Activated CD8-positive, alpha-beta T cell treated with anti-CD3 and anti-CD28 coated beads, Interleukin-2, amount 10 ng/mL, durations not matched to agents 7 days and 5 days (primary cell): ENCODE measurements around the gene PATJ. TPM values are rescaled to one million over a fixed set of nuclear protein-coding genes. Genes with fewer than 3 reads are reported as not detected.

ENCODE experiments used
- ATAC-seq: fragments of 150-1000 bp; cut with Tn5 transposase; one replicate; pipeline ENCODE4 v1.10.0; 2021; ENCODE audit warnings: moderate library complexity
- CTCF ChIA-PET: fragments of 350-600 bp; sonication (Branson Sonifier 250); formaldehyde crosslinking; loops from one replicate; lab custom pipeline; 2021; ENCODE audit warnings: antibody characterized with exemption; lab: Charles Lee
- POLR2A ChIA-PET: fragments of 350-600 bp; sonication (Branson Sonifier 250); formaldehyde crosslinking; loops from one replicate; lab custom pipeline; 2021; ENCODE audit warnings: antibody characterized with exemption; lab: Charles Lee
- DNase-seq: peaks from one replicate; pipeline ENCODE4 v3.0.0-alpha.2; 2020
- H3K27ac Mint-ChIP-seq: one replicate; pipeline ENCODE4 v1.8.0; 2021; ENCODE audit warnings: mild to moderate bottlenecking, mixed read lengths
- H3K27me3 Mint-ChIP-seq: one replicate; pipeline ENCODE4 v1.8.0; 2021; ENCODE audit warnings: low read depth, mixed read lengths
- H3K36me3 Mint-ChIP-seq: one replicate; pipeline ENCODE4 v1.8.0; 2021; ENCODE audit warnings: low read depth, mixed read lengths
- H3K4me1 Mint-ChIP-seq: one replicate; pipeline ENCODE4 v1.8.0; 2021; ENCODE audit warnings: low read depth, mixed read lengths
- H3K4me3 Mint-ChIP-seq: one replicate; pipeline ENCODE4 v1.8.0; 2021; ENCODE audit warnings: mild to moderate bottlenecking, mixed read lengths
- H3K9me3 Mint-ChIP-seq: one replicate; pipeline ENCODE4 v1.8.0; 2022; ENCODE audit warnings: mixed read lengths; ENCODE audit not compliant: insufficient read depth
- total RNA-seq, 2 experiments: library from RNA; stranded (reverse); gene quantifications; one replicate each; pipeline ENCODE4 v1.2.3, GENCODE V29; 2021

The PATJ gene
- total RNA-seq, 2 experiments from 2014 or later = 8.8 to 10.9 TPM

- POLR2A ChIA-PET = no interaction called here
- Mint-ChIP-seq H3K27me3 (no peaks in the 10 kb centered on the region), H3K27ac (no peak overlapping the region), H3K4me1 (no peaks in the 10 kb centered on the region), H3K9me3 (no peaks in the 10 kb centered on the region), H3K36me3 (no peaks in the 10 kb centered on the region), H3K4me3 (no peak overlapping the region)
- CTCF ChIA-PET = no interaction called here
- ATAC-seq (no peak), DNase-seq (no peak)
Observed at GRCh38 chr1:62188111-62188510, 445.8 kb downstream of the PATJ start.

- POLR2A ChIA-PET = no interaction called here
- Mint-ChIP-seq H3K27me3 (peaks cover 19% of the 10 kb centered on the region), H3K4me3 (no peak within 1 kb of the TSS), H3K27ac (no peak within 1 kb of the TSS), H3K9me3 (no peaks in the 10 kb centered on the region), H3K36me3 (no peaks in the 10 kb centered on the region), H3K4me1 (no peaks in the 10 kb centered on the region)
- DNase-seq = no peak
- ATAC-seq = no peak
- CTCF ChIA-PET = no interaction called here
Observed at GRCh38 chr1:62194651-62195544, 452.6 kb downstream of the PATJ start, which contains the start of gene L1TD1. Gene L1TD1 (plus strand): TSS chr1:62194849. CDS start chr1:62206629, 11,780 bp downstream.

- H3K9me3 Mint-ChIP-seq = no peaks in the 10 kb centered on the region
- no peaks in the 10 kb centered on the region for H3K36me3 Mint-ChIP-seq
- DNase-seq = no peak
- H3K4me3 Mint-ChIP-seq = no peak overlapping the region
- CTCF ChIA-PET = no interaction called here
- no peak for ATAC-seq
- H3K27ac Mint-ChIP-seq = no peak overlapping the region
- no peaks in the 10 kb centered on the region for H3K4me1 Mint-ChIP-seq
- POLR2A ChIA-PET = no interaction called here
- peaks cover 19% of the 10 kb centered on the region for H3K27me3 Mint-ChIP-seq
Observed at GRCh38 chr1:62196086-62196690, 453.9 kb downstream of the PATJ start.

GRCh38 chr1:62198069-62198780, 455.9 kb downstream of the PATJ start:
- POLR2A ChIA-PET = interaction anchor here (0.6 kb wide), 1 partner anchor 1707 kb away, joined by 4 read pairs; no protein-coding TSS in a partner anchor
- ATAC-seq (no peak), DNase-seq (no peak)
- H3K4me1 Mint-ChIP-seq = no peaks in the 10 kb centered on the region
- CTCF ChIA-PET = no interaction called here
- H3K9me3 Mint-ChIP-seq = no peaks in the 10 kb centered on the region
- peaks cover 19% of the 10 kb centered on the region for H3K27me3 Mint-ChIP-seq
- no peaks in the 10 kb centered on the region for H3K36me3 Mint-ChIP-seq
- H3K4me3 Mint-ChIP-seq = no peak overlapping the region
- H3K27ac Mint-ChIP-seq = no peak overlapping the region

GRCh38 chr1:62198781-62199125, 456.5 kb downstream of the PATJ start:
- peaks cover 16% of the 10 kb centered on the region for H3K27me3 Mint-ChIP-seq
- ChIA-PET POLR2A (interaction anchor here (0.6 kb wide), 1 partner anchor 1707 kb away, joined by 4 read pairs; no protein-coding TSS in a partner anchor), CTCF (no interaction called here)
- H3K4me1 Mint-ChIP-seq = no peaks in the 10 kb centered on the region
- ATAC-seq (no peak), DNase-seq (no peak)
- H3K9me3 Mint-ChIP-seq = no peaks in the 10 kb centered on the region
- no peak overlapping the region for H3K27ac Mint-ChIP-seq
- H3K4me3 Mint-ChIP-seq = no peak overlapping the region
- H3K36me3 Mint-ChIP-seq = no peaks in the 10 kb centered on the region

- DNase-seq = no peak
- Mint-ChIP-seq H3K36me3 (no peaks in the 10 kb centered on the region), H3K27ac (no peak overlapping the region), H3K4me1 (peaks cover 5% of the 10 kb centered on the region), H3K4me3 (no peak overlapping the region), H3K27me3 (no peaks in the 10 kb centered on the region), H3K9me3 (no peaks in the 10 kb centered on the region)
- no peak for ATAC-seq
- ChIA-PET CTCF (no interaction called here), POLR2A (no interaction called here)
Observed at GRCh38 chr1:62207187-62207586, 464.9 kb downstream of the PATJ start.

GRCh38 chr1:62208087-62208486, 465.8 kb downstream of the PATJ start:
- Mint-ChIP-seq H3K9me3 (no peaks in the 10 kb centered on the region), H3K36me3 (no peaks in the 10 kb centered on the region), H3K4me3 (no peak overlapping the region), H3K27ac (no peak overlapping the region), H3K27me3 (no peaks in the 10 kb centered on the region), H3K4me1 (peaks cover 5% of the 10 kb centered on the region)
- DNase-seq (no peak), ATAC-seq (no peak)
- ChIA-PET CTCF (no interaction called here), POLR2A (no interaction called here)

- ATAC-seq (no peak), DNase-seq (no peak)
- Mint-ChIP-seq H3K9me3 (no peaks in the 10 kb centered on the region), H3K4me1 (peaks cover 5% of the 10 kb centered on the region), H3K27ac (no peak overlapping the region), H3K36me3 (no peaks in the 10 kb centered on the region), H3K4me3 (no peak overlapping the region), H3K27me3 (no peaks in the 10 kb centered on the region)
- POLR2A ChIA-PET = no interaction called here
- CTCF ChIA-PET = no interaction called here
Observed at GRCh38 chr1:62208970-62209369, 466.7 kb downstream of the PATJ start.

GRCh38 chr1:62209931-62210595, 467.8 kb downstream of the PATJ start:
- DNase-seq (no peak), ATAC-seq (no peak)
- no peaks in the 10 kb centered on the region for H3K9me3 Mint-ChIP-seq
- CTCF ChIA-PET = no interaction called here
- H3K4me1 Mint-ChIP-seq = peaks cover 5% of the 10 kb centered on the region
- POLR2A ChIA-PET = no interaction called here
- no peaks in the 10 kb centered on the region for H3K36me3 Mint-ChIP-seq
- no peak overlapping the region for H3K27ac Mint-ChIP-seq
- H3K4me3 Mint-ChIP-seq = no peak overlapping the region
- no peaks in the 10 kb centered on the region for H3K27me3 Mint-ChIP-seq

GRCh38 chr1:62210960-62211359, 468.7 kb downstream of the PATJ start:
- CTCF ChIA-PET = no interaction called here
- POLR2A ChIA-PET = no interaction called here
- Mint-ChIP-seq H3K27ac (no peak overlapping the region), H3K27me3 (no peaks in the 10 kb centered on the region), H3K4me3 (no peak overlapping the region), H3K36me3 (no peaks in the 10 kb centered on the region), H3K9me3 (no peaks in the 10 kb centered on the region), H3K4me1 (peaks cover 5% of the 10 kb centered on the region)
- DNase-seq (no peak), ATAC-seq (no peak)

GRCh38 chr1:62212411-62212810, 470.1 kb downstream of the PATJ start:
- DNase-seq = no peak
- H3K27ac Mint-ChIP-seq = no peak overlapping the region
- no peak for ATAC-seq
- H3K36me3 Mint-ChIP-seq = no peaks in the 10 kb centered on the region
- H3K9me3 Mint-ChIP-seq = no peaks in the 10 kb centered on the region
- no peaks in the 10 kb centered on the region for H3K27me3 Mint-ChIP-seq
- H3K4me3 Mint-ChIP-seq = no peak overlapping the region
- POLR2A ChIA-PET = no interaction called here
- peaks cover 5% of the 10 kb centered on the region for H3K4me1 Mint-ChIP-seq
- CTCF ChIA-PET = no interaction called here
